ENCODE data around the gene RNF166. TPM values are rescaled to one million over a fixed set of nuclear protein-coding genes. Genes with fewer than 3 reads are reported as not detected.

RNF166 gene, protein sequence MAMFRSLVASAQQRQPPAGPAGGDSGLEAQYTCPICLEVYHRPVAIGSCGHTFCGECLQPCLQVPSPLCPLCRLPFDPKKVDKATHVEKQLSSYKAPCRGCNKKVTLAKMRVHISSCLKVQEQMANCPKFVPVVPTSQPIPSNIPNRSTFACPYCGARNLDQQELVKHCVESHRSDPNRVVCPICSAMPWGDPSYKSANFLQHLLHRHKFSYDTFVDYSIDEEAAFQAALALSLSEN
- 100 to 1,000 TPM; 459 to 712 (median 501) TPM for total RNA-seq
- 109 TPM for total RNA-seq (2013)

- Histone ChIP-seq H3K27me3 (ENCODE audit: control insufficient read depth, insufficient read depth, low read length) (no peaks in the 10 kb centered on the region), H3K4me3 (ENCODE audit: low read length) (peak within 1 kb of the TSS; percentile 81), H3K9me3 (ENCODE audit: control insufficient read depth, insufficient read depth, low read length) (no peaks in the 10 kb centered on the region), H3K27ac (ENCODE audit: low read length) (peak within 1 kb of the TSS; percentile 83), H3K36me3 (ENCODE audit: control insufficient read depth, insufficient read depth, low read length) (peaks cover 5% of the 10 kb centered on the region), H3K4me1 (ENCODE audit: control insufficient read depth, insufficient read depth, low read length) (peaks cover 62% of the 10 kb centered on the region)
- TF ChIP-seq, protein P1, sequence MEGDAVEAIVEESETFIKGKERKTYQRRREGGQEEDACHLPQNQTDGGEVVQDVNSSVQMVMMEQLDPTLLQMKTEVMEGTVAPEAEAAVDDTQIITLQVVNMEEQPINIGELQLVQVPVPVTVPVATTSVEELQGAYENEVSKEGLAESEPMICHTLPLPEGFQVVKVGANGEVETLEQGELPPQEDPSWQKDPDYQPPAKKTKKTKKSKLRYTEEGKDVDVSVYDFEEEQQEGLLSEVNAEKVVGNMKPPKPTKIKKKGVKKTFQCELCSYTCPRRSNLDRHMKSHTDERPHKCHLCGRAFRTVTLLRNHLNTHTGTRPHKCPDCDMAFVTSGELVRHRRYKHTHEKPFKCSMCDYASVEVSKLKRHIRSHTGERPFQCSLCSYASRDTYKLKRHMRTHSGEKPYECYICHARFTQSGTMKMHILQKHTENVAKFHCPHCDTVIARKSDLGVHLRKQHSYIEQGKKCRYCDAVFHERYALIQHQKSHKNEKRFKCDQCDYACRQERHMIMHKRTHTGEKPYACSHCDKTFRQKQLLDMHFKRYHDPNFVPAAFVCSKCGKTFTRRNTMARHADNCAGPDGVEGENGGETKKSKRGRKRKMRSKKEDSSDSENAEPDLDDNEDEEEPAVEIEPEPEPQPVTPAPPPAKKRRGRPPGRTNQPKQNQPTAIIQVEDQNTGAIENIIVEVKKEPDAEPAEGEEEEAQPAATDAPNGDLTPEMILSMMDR (IDR thresholded peaks at IDR 0.05) = no peak
- Mint-ChIP-seq H3K4me1 (peaks cover 47 to 59% of the 10 kb centered on the region in 2 donors), H3K27me3 (ENCODE audit: low read depth in 2 of 2) (no peaks in the 10 kb centered on the region), H3K9me3 (no peaks in the 10 kb centered on the region), H3K27ac (peak within 1 kb of the TSS; percentile 89 to 96), H3K36me3 (no peaks in the 10 kb centered on the region), H3K4me3 (peak within 1 kb of the TSS; percentile 94)
- peak; percentile 97 for DNase-seq
- intact Hi-C loops (cut with micrococcal nuclease) = loop anchor here (1.0 kb wide), 1 partner anchor 136 kb away; the partner anchor contains the start of gene ZC3H18
- ATAC-seq = peak; percentile 62 to 85 (median 71)
- under 1% methylated on average over 86 of the region's 86 CpGs for WGBS (ENCODE audit: insufficient coverage)
These were observed at the start of gene RNF166, which contains the start of gene CTU2 for GRCh38 chr16:88706229-88706964. TSS of gene RNF166 (minus strand) at chr16:88706408. CDS start at chr16:88706325, 83 bp downstream. TSS of gene CTU2 (plus strand) at chr16:88706503. CDS start at chr16:88706531, 28 bp downstream.

GRCh38 chr16:88754912-88755744, 48.9 kb upstream of the RNF166 start:
- WGBS (ENCODE audit: insufficient coverage) = 88% methylated on average over 42 of the region's 42 CpGs
- Histone ChIP-seq H3K27me3 (ENCODE audit: control insufficient read depth, insufficient read depth, low read length) (no peaks in the 10 kb centered on the region), H3K27ac (ENCODE audit: low read length) (no peak overlapping the region), H3K36me3 (ENCODE audit: control insufficient read depth, insufficient read depth, low read length) (peaks cover 4% of the 10 kb centered on the region), H3K4me1 (ENCODE audit: control insufficient read depth, insufficient read depth, low read length) (peaks cover 32% of the 10 kb centered on the region), H3K4me3 (ENCODE audit: low read length) (no peak overlapping the region), H3K9me3 (ENCODE audit: control insufficient read depth, insufficient read depth, low read length) (no peaks in the 10 kb centered on the region)
- Mint-ChIP-seq H3K4me3 (no peak overlapping the region), H3K27ac (no peak overlapping the region), H3K27me3 (ENCODE audit: low read depth in 2 of 2) (no peaks in the 10 kb centered on the region), H3K9me3 (no peaks in the 10 kb centered on the region), H3K36me3 (no peaks in the 10 kb centered on the region), H3K4me1 (peaks cover 16 to 27% of the 10 kb centered on the region in 2 donors)
- TF ChIP-seq, protein P1 (IDR thresholded peaks at IDR 0.05) = no peak
- intact Hi-C loops (cut with micrococcal nuclease) = no loop called here
- ATAC-seq (peak in 1 of 3 donors; percentile 53), DNase-seq (no peak)

- intact Hi-C loops (cut with micrococcal nuclease) = no loop called here
- no peak overlapping the region for H3K27ac Mint-ChIP-seq
- ATAC-seq (no peak), DNase-seq (no peak)
- peaks cover 16 to 22% of the 10 kb centered on the region in 2 donors for H3K4me1 Mint-ChIP-seq
- no peak overlapping the region for H3K4me3 Mint-ChIP-seq
- H3K27ac ChIP-seq (ENCODE audit: low read length) = no peak overlapping the region
- no peaks in the 10 kb centered on the region for H3K27me3 ChIP-seq (ENCODE audit: control insufficient read depth, insufficient read depth, low read length)
- H3K36me3 Mint-ChIP-seq = no peaks in the 10 kb centered on the region
- peaks cover 27% of the 10 kb centered on the region for H3K4me1 ChIP-seq (ENCODE audit: control insufficient read depth, insufficient read depth, low read length)
- WGBS (ENCODE audit: insufficient coverage) = 88% methylated on average over 28 of the region's 28 CpGs
- H3K9me3 Mint-ChIP-seq = no peaks in the 10 kb centered on the region
- peaks cover 4% of the 10 kb centered on the region for H3K36me3 ChIP-seq (ENCODE audit: control insufficient read depth, insufficient read depth, low read length)
- TF ChIP-seq, protein P1 (IDR thresholded peaks at IDR 0.05) = no peak
- no peak overlapping the region for H3K4me3 ChIP-seq (ENCODE audit: low read length)
- H3K9me3 ChIP-seq (ENCODE audit: control insufficient read depth, insufficient read depth, low read length) = no peaks in the 10 kb centered on the region
- no peaks in the 10 kb centered on the region for H3K27me3 Mint-ChIP-seq (ENCODE audit: low read depth in 2 of 2)
These were observed 48.1 kb upstream of the RNF166 start for GRCh38 chr16:88754109-88754911.
